ENCODE results near the gene ATXN1.

- TF ChIP-seq CTCF (IDR thresholded peaks at IDR 0.05) (no peak), POLR2AphosphoS5 (IDR thresholded peaks at IDR 0.05) (no peak), POLR2A (IDR thresholded peaks at IDR 0.05) (no peak), EP300 (IDR thresholded peaks at IDR 0.05; ENCODE audit: low read depth) (no peak)
Measured at GRCh38 chr6:16486661-16487060, 274.6 kb downstream of the ATXN1 start.

Data from transverse colon (tissue), 4 donors.